CD14-positive monocyte (primary cell): ENCODE measurements around the gene CRTC3. TPM values are rescaled to one million over a fixed set of nuclear protein-coding genes. Genes with fewer than 3 reads are reported as not detected.
"Not testable (repeated sequence)": the region's sequence is repeated elsewhere in the genome, so short reads cannot be mapped to it uniquely, and the experiment has no call there.

Experiments
- DNase-seq, 3 donors: peaks; one replicate each; pipeline ENCODE4 v3.0.0-alpha.2; 2011 to 2022
- H2AFZ ChIP-seq: 2 replicates; pipeline ENCODE4 v1.6.0; 2012; ENCODE audit warnings: mild to moderate bottlenecking, low read depth, low read length, inconsistent platforms; ENCODE audit not compliant: insufficient read depth, poor library complexity, severe bottlenecking
- H3K27ac ChIP-seq, 2 donors: 1 replicate in 1 of 2; 2 replicates in 1 of 2; pipeline ENCODE4 v1.5.1; 2012 to 2013; ENCODE audit warnings: low read length in 2 of 2, control low read depth in 1 of 2, inconsistent platforms in 1 of 2, low read depth in 1 of 2, mild to moderate bottlenecking in 1 of 2
- H3K27me3 ChIP-seq, 2 donors: one replicate each; pipeline versions ENCODE4 v1.6.0 to v1.6.1; 2011 to 2013; ENCODE audit warnings: low read length in 2 of 2; ENCODE audit not compliant: control insufficient read depth in 2 of 2, insufficient read depth in 2 of 2
- H3K36me3 ChIP-seq, 2 donors: replicated peaks in 1 of 2; 1 replicate in 1 of 2; 2 replicates in 1 of 2; pipeline versions ENCODE4 v1.5.1 to v1.6.1; 2012 to 2013; ENCODE audit warnings: low read length in 2 of 2, control low read depth in 1 of 2, inconsistent platforms in 1 of 2, mild to moderate bottlenecking in 1 of 2; ENCODE audit not compliant: insufficient read depth in 2 of 2, control insufficient read depth in 1 of 2
- H3K4me1 ChIP-seq, 2 donors: 1 replicate in 1 of 2; 2 replicates in 1 of 2; pipeline versions ENCODE4 v1.5.1 to v1.6.1; 2012 to 2013; ENCODE audit warnings: low read length in 2 of 2, control low read depth in 1 of 2, inconsistent platforms in 1 of 2, mild to moderate bottlenecking in 1 of 2, moderate library complexity in 1 of 2; ENCODE audit not compliant: insufficient read depth in 2 of 2, control insufficient read depth in 1 of 2
- H3K4me2 ChIP-seq: replicated peaks from 2 replicates; pipeline ENCODE3; 2012; ENCODE audit warnings: low read length, moderate library complexity, mild to moderate bottlenecking; ENCODE audit not compliant: poor library complexity, severe bottlenecking; ENCODE audit errors: extremely low read depth
- H3K4me3 ChIP-seq, 3 experiments: fragments of 200-600 bp in 1 of 3; sonication (generic) in 1 of 3; replicated peaks in 1 of 3; 1 replicate in 2 of 3; 2 replicates in 1 of 3; pipeline ENCODE4 v1.5.1; 2011 to 2013; ENCODE audit warnings: low read length in 3 of 3, mild to moderate bottlenecking in 3 of 3, control low read depth in 2 of 3, low read depth in 2 of 3, inconsistent platforms in 1 of 3, moderate library complexity in 1 of 3
- H3K79me2 ChIP-seq: 2 replicates; pipeline ENCODE4 v1.6.0; 2012; ENCODE audit warnings: mild to moderate bottlenecking, control low read depth, inconsistent platforms, low read length, moderate library complexity; ENCODE audit not compliant: insufficient read depth
- H3K9ac ChIP-seq: 2 replicates; pipeline ENCODE4 v1.6.0; 2017; ENCODE audit warnings: low read length, mild to moderate bottlenecking; ENCODE audit not compliant: insufficient read depth, poor library complexity, severe bottlenecking
- H3K9me3 ChIP-seq, 2 donors: replicated peaks in 1 of 2; 1 replicate in 1 of 2; 2 replicates in 1 of 2; pipeline versions ENCODE4 v1.5.1 to v1.6.1; 2012 to 2013; ENCODE audit warnings: low read length in 2 of 2, control low read depth in 1 of 2; ENCODE audit not compliant: control insufficient read depth in 1 of 2, insufficient read depth in 1 of 2
- H4K20me1 ChIP-seq: 2 replicates; pipeline ENCODE4 v1.6.0; 2012; ENCODE audit warnings: mild to moderate bottlenecking, low read length, control low read depth, moderate library complexity; ENCODE audit not compliant: insufficient read depth
- H3K27ac Mint-ChIP-seq, 7 donors: one replicate each; pipeline ENCODE4 v1.8.0; 2020; ENCODE audit warnings: mild to moderate bottlenecking in 7 of 7, mixed read lengths in 7 of 7, moderate library complexity in 6 of 7, inconsistent platforms in 2 of 7
- H3K27me3 Mint-ChIP-seq, 3 donors: one replicate each; pipeline ENCODE4 v1.8.0; 2021 to 2022; ENCODE audit warnings: low read depth in 3 of 3, mild to moderate bottlenecking in 3 of 3, mixed read lengths in 3 of 3, moderate library complexity in 3 of 3, inconsistent platforms in 1 of 3
- H3K36me3 Mint-ChIP-seq, 2 donors: one replicate each; pipeline ENCODE4 v1.8.0; 2020; ENCODE audit warnings: mixed read lengths in 2 of 2, inconsistent platforms in 1 of 2, mild to moderate bottlenecking in 1 of 2
- H3K4me1 Mint-ChIP-seq: one replicate; pipeline ENCODE4 v1.8.0; 2020; ENCODE audit warnings: mild to moderate bottlenecking, mixed read lengths
- H3K4me3 Mint-ChIP-seq, 2 donors: one replicate each; pipeline ENCODE4 v1.8.0; 2020; ENCODE audit warnings: mild to moderate bottlenecking in 2 of 2, mixed read lengths in 2 of 2, moderate library complexity in 1 of 2
- H3K9me3 Mint-ChIP-seq, 7 donors: one replicate each; pipeline ENCODE4 v1.8.0; 2020 to 2022; ENCODE audit warnings: mixed read lengths in 7 of 7, mild to moderate bottlenecking in 6 of 7, moderate library complexity in 6 of 7, inconsistent platforms in 2 of 7
- CTCF ChIP-seq: fragments of 200-600 bp; IDR thresholded peaks from one replicate; pipeline ENCODE4 v1.8.0; 2022; ENCODE audit warnings: antibody characterized with exemption, mild to moderate bottlenecking
- WGBS: methylation state at CpG from one replicate; pipeline ENCODE4 v1.1.5; 2013; ENCODE audit warnings: missing lambda C conversion rate; ENCODE audit not compliant: insufficient coverage; 5-methylcytosine and 5-hydroxymethylcytosine counted together
- intact Hi-C, 2 donors: fragments of 100-400 bp; cut with micrococcal nuclease; formaldehyde crosslinking; loops; one replicate each; pipeline versions ENCODE4 v1.15.0 to v1.15.1; 2023
- polyA plus RNA-seq, 3 donors: library from polyadenylated mRNA; depleted of rRNA in 1 of 3; unstranded in 2 of 3; stranded (reverse) in 1 of 3; fragments of 300-500 nt in 2 of 3; fragments of >200 nt in 1 of 3; fragmentation: Illumina TruSeq in 2 of 3; gene quantifications; 1 replicate in 2 of 3; 2 replicates in 1 of 3; pipeline ENCODE4 v1.2.3, GENCODE V29; 2012 to 2021

The CRTC3 gene
- polyA plus RNA-seq, 3 donors, result 6.0 to 25.4 (median 12.2) TPM

DNA sequence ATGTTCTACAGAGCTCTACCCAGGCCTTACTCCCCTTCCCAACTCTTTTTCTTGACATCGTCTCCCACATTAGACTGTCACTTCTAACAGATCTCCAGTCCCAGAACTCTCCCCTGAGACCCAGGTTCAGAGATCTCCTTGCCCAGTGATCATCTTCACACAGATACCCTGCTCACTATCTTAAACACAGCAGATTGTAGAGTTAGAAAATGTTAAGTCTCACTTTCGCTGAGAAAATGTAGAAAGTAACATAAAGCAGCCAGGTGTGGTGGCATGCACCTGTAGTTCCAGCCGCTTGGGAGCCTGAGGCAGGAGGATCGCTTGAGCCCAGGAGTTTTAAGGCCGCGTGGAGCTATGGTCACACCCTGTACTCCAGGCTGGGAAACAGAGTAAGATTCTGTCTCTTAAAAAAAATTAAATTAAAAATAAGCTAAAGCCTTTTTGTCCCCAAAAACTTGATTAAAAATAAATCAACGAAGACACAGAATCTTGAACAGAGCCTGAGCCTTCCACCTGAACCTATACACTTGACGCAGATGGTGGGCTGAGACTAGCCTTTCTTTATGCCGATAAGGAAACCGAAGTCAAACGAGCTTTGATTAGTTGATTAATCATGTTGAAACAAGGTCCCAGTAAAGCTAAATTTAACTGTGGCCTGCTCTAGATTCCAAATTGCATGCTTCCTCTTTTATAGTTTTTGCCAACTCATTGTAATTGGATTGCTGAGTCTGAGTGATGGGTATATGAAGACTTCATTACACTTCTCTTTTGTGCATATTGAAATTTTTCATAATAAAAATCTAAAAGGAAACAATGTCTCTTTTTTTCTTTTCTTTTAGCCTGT lies 156.1 kb downstream of the CRTC3 start:
- no peaks in the 10 kb centered on the region for H3K27me3 ChIP-seq
- H2AFZ ChIP-seq, result no peak overlapping the region
- peak overlapping the region in 1 of 2 donors; percentile 42 for H3K4me3 Mint-ChIP-seq
- peaks cover 0 to 4% of the 10 kb centered on the region in 2 donors for H3K9me3 ChIP-seq
- 49% methylated on average over 2 of the region's 11 CpGs for WGBS
- H3K27ac ChIP-seq, result peak overlapping the region; percentile 23 to 66
- intact Hi-C loops, result no loop called here
- peak; percentile 46 to 79 (median 72) for DNase-seq
- no peaks in the 10 kb centered on the region for H3K36me3 ChIP-seq
- peaks cover 17 to 20% of the 10 kb centered on the region in 2 donors for H3K4me1 ChIP-seq
- H3K4me1 Mint-ChIP-seq, result peaks cover 18% of the 10 kb centered on the region
- no peaks in the 10 kb centered on the region for H3K79me2 ChIP-seq
- H3K4me2 ChIP-seq, result peak overlapping the region; percentile 42
- H3K4me3 ChIP-seq, result peak overlapping the region in 1 of 3 experiments; percentile 36
- H3K9me3 Mint-ChIP-seq, result peaks cover 0 to 7% (median 2%) of the 10 kb centered on the region in 7 donors
- H3K36me3 Mint-ChIP-seq, result no peaks in the 10 kb centered on the region
- peak overlapping the region in 6 of 7 donors; percentile 15 to 76 (median 39) for H3K27ac Mint-ChIP-seq
- H3K9ac ChIP-seq, result no peak overlapping the region
- H4K20me1 ChIP-seq, result no peaks in the 10 kb centered on the region
- H3K27me3 Mint-ChIP-seq, result peaks cover 0 to 2% (median 0%) of the 10 kb centered on the region in 3 donors
- TF ChIP-seq CTCF, result no peak

GRCh38 chr15:90686435-90687218 lies 156.9 kb downstream of the CRTC3 start:
- TF ChIP-seq CTCF, result no peak
- H3K4me3 ChIP-seq, result peak overlapping the region in 1 of 3 experiments; percentile 36
- H3K9ac ChIP-seq, result no peak overlapping the region
- no peak overlapping the region for H3K4me3 Mint-ChIP-seq
- H2AFZ ChIP-seq, result no peak overlapping the region
- peaks cover 0 to 4% of the 10 kb centered on the region in 2 donors for H3K9me3 ChIP-seq
- peaks cover 18% of the 10 kb centered on the region for H3K4me1 Mint-ChIP-seq
- H3K4me1 ChIP-seq, result peaks cover 17 to 20% of the 10 kb centered on the region in 2 donors
- no peaks in the 10 kb centered on the region for H3K79me2 ChIP-seq
- no CpG with 5 or more reads among the region's 3 CpGs for WGBS
- H3K27ac Mint-ChIP-seq, result peak overlapping the region in 6 of 7 donors; percentile 14 to 76 (median 39)
- H3K9me3 Mint-ChIP-seq, result peaks cover 0 to 7% (median 2%) of the 10 kb centered on the region in 7 donors
- no peaks in the 10 kb centered on the region for H3K27me3 ChIP-seq
- no peaks in the 10 kb centered on the region for H3K36me3 ChIP-seq
- intact Hi-C loops, result no loop called here
- H3K27ac ChIP-seq, result peak overlapping the region in 1 of 2 donors; percentile 66
- DNase-seq, result peak; percentile 34 to 52 (median 40)
- no peaks in the 10 kb centered on the region for H4K20me1 ChIP-seq
- peaks cover 0 to 2% (median 0%) of the 10 kb centered on the region in 3 donors for H3K27me3 Mint-ChIP-seq
- no peaks in the 10 kb centered on the region for H3K36me3 Mint-ChIP-seq
- H3K4me2 ChIP-seq, result peak overlapping the region; percentile 42

GRCh38 chr15:90689326-90689961 lies 159.7 kb downstream of the CRTC3 start:
- H3K27ac ChIP-seq, H3K36me3 Mint-ChIP-seq, intact Hi-C loops, H3K27me3 ChIP-seq, H3K4me3 Mint-ChIP-seq, H3K9me3 ChIP-seq, H2AFZ ChIP-seq, H3K9me3 Mint-ChIP-seq, H3K27me3 Mint-ChIP-seq, DNase-seq, H3K4me2 ChIP-seq, H3K4me3 ChIP-seq, H4K20me1 ChIP-seq, H3K9ac ChIP-seq, H3K79me2 ChIP-seq, H3K27ac Mint-ChIP-seq, H3K36me3 ChIP-seq: not testable (repeated sequence)
- peaks cover 17 to 20% of the 10 kb centered on the region in 2 donors for H3K4me1 ChIP-seq
- H3K4me1 Mint-ChIP-seq, result peaks cover 20% of the 10 kb centered on the region
- WGBS, result no CpG with 5 or more reads among the region's 6 CpGs
